PC-3 (cell line): ENCODE results near the gene AFF3.

Source experiments
- EZH2 ChIP-seq: fragments of 300-600 bp; sonication (generic); IDR thresholded peaks from one replicate; pipeline ENCODE4 v1.6.1; 2017; ENCODE audit warnings: antibody characterized with exemption, mild to moderate bottlenecking, low read length; ENCODE audit not compliant: unreplicated experiment
- EZH2phosphoT487 ChIP-seq: fragments of 300-600 bp; sonication (generic); IDR thresholded peaks from 2 replicates; pipeline ENCODE4 v1.6.1; 2018; ENCODE audit warnings: mild to moderate bottlenecking, antibody characterized with exemption, low read length, borderline replicate concordance

GRCh38 chr2:99653433-99653832 is 489.0 kb downstream of the AFF3 start:
- no peak for TF ChIP-seq EZH2
- no peak for TF ChIP-seq EZH2phosphoT487
